Measurements from ENCODE around the gene SYTL5.

DNA sequence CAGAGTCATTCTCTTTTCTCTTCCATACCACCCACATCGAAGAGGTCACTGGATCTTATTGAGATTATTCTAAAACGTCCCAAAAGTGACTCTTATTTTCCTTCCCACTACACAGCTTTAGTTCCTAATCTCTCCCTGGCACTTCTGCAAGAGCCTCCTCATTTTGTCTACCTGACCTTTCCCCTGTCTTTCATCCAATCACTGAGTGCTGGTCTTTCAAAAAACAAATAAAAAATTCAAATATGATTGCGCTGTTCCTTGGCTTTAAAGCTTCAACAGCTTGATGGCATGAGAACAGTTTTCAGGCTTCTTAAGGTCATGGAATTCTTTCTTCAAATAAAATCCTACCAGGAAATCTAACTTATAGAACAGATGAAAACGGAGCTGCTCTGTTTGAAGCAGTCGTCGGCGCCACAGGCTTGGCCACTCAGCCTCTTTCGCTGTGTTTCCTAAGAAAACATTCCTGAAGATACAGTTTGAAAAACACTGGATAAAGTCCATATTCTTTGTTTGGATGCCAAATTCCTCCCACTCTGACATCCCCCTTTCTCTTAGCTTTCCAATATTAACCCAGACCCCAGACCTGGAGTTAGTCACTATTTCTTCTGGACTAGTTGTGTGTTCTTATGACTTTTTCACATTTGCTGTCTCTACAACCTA lies 12.5 kb downstream of the SYTL5 start:
- TF ChIP-seq YY1 (IDR thresholded peaks at IDR 0.05; ENCODE audit: insufficient read depth, insufficient read length) (no peak), ZNF274 (IDR thresholded peaks at IDR 0.05; ENCODE audit: low read depth, low read length) (no peak)
